Tibial artery (tissue), 4 donors: Measurements from ENCODE around the gene MSANTD3.

Experiments used
- DNase-seq, 2 donors: peaks; one replicate each; pipeline ENCODE4 v3.0.0-alpha.2; 2019
- H3K27ac ChIP-seq, 2 donors: fragments of 200-600 bp; sonication (generic) in 1 of 2; 1 replicate in 1 of 2; 2 replicates in 1 of 2; pipeline ENCODE4 v1.5.1; 2018 to 2019; ENCODE audit warnings: mild to moderate bottlenecking in 1 of 2
- H3K27me3 ChIP-seq, 2 donors: fragments of 200-600 bp; sonication (generic) in 1 of 2; one replicate each; pipeline versions ENCODE4 v1.5.1 to v1.6.0; 2016 to 2019
- H3K36me3 ChIP-seq, 3 donors: fragments of 200-600 bp; sonication (generic) in 2 of 3; one replicate each; pipeline ENCODE4 v1.5.1; 2016 to 2019; ENCODE audit warnings: mild to moderate bottlenecking in 2 of 3
- H3K4me1 ChIP-seq, 4 donors: fragments of 200-600 bp; sonication (generic) in 2 of 4; 1 replicate in 3 of 4; 2 replicates in 1 of 4; pipeline ENCODE4 v1.5.1; 2016 to 2019
- H3K4me3 ChIP-seq, 2 donors: fragments of 200-600 bp; sonication (generic) in 1 of 2; 1 replicate in 1 of 2; 2 replicates in 1 of 2; pipeline ENCODE4 v1.5.1; 2018 to 2019; ENCODE audit warnings: mild to moderate bottlenecking in 2 of 2
- H3K9me3 ChIP-seq, 3 donors: fragments of 200-600 bp; sonication (generic) in 1 of 3; one replicate each; pipeline ENCODE4 v1.5.1; 2016 to 2019
- intact Hi-C: fragments of 100-400 bp; cut with DNase I; formaldehyde crosslinking; loops from one replicate; pipeline ENCODE4 v1.15.0; 2023; ENCODE audit warnings: low total_unique reads
- TF ChIP-seq, protein P1 (sequence below), 2 experiments: fragments of 200-600 bp in 1 of 2; fragments of 450-650 bp in 1 of 2; IDR thresholded peaks; one replicate each; pipeline ENCODE4 v1.5.1; 2017 to 2019; ENCODE audit warnings: antibody characterized with exemption in 2 of 2, mild to moderate bottlenecking in 1 of 2, moderate library complexity in 1 of 2

The MSANTD3 gene

DNA sequence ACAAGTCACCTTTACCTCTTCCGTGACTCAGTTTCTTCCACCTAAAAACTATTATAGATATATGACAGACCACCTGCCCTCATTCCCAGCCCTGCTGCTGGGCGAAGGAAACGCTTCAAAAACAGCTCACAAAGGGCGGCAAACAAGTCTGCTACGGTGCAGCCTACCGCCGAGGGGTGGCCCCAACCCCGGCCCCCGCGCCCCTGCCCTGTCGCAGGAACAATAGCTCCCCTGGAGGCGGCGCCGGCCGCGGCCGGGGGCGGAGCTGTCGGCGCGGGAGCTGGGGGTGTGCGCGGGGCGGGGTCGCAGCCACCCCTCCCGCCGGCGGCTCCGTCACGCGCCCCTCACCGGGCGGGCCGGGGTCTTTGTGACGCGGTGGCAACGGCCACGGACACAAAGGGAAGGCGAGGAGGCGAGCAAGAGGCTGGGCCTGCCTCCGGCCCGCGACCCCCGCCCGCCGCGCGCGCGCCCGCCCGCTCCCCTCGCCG is 45.9 kb downstream of the MSANTD3 start, which contains the start of gene TMEFF1:
Gene TMEFF1 (plus strand): TSS at position 362 of the 488 bp plus-strand sequence. CDS start 396 bp downstream, outside the sequence.
- TF ChIP-seq, protein P1, sequence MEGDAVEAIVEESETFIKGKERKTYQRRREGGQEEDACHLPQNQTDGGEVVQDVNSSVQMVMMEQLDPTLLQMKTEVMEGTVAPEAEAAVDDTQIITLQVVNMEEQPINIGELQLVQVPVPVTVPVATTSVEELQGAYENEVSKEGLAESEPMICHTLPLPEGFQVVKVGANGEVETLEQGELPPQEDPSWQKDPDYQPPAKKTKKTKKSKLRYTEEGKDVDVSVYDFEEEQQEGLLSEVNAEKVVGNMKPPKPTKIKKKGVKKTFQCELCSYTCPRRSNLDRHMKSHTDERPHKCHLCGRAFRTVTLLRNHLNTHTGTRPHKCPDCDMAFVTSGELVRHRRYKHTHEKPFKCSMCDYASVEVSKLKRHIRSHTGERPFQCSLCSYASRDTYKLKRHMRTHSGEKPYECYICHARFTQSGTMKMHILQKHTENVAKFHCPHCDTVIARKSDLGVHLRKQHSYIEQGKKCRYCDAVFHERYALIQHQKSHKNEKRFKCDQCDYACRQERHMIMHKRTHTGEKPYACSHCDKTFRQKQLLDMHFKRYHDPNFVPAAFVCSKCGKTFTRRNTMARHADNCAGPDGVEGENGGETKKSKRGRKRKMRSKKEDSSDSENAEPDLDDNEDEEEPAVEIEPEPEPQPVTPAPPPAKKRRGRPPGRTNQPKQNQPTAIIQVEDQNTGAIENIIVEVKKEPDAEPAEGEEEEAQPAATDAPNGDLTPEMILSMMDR (IDR thresholded peaks at IDR 0.05): no peak
- H3K9me3 ChIP-seq: no peaks in the 10 kb centered on the region
- H3K27ac ChIP-seq: no peak within 1 kb of the TSS
- H3K4me3 ChIP-seq: peak within 1 kb of the TSS; percentile 53 to 62
- peaks cover 0 to 16% (median 11%) of the 10 kb centered on the region in 4 donors for H3K4me1 ChIP-seq
- H3K36me3 ChIP-seq: no peaks in the 10 kb centered on the region
- peaks cover 0 to 3% of the 10 kb centered on the region in 2 donors for H3K27me3 ChIP-seq
- intact Hi-C loops: no loop called here
- no peak for DNase-seq

DNA sequence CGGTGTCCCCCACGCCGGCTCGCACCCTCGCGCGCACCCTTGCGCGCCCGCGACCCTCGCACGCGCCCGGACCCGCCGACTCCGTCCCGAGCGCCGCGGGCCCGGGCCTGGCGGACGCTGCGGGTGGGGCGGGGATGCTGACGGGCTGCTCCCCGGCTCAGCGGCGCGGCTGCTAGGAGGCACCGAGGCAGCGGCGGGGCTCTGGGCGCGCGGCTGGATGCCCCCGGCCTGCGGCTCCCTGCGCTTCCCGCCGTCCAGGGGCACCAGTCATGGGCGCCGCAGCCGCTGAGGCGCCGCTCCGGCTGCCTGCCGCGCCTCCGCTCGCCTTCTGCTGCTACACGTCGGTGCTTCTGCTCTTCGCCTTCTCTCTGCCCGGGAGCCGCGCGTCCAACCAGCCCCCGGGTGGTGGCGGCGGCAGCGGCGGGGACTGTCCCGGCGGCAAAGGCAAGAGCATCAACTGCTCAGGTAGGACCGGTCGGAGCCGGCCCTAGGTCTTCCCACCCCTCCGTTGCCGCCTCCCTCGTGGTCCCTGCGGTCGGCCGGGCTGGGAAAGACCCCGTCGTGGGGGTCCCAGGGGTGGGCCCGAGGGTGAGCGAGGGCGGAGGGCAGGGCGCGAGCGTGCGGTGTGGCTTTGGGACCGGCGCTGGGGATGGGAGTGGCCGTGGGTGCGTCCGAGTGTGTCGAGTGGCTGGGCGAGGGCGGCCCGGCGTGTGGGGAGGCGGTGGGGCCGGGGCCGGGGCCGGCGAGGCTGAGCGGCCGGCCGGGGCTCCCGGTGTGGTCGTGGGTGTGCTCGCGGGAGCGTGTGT is 46.5 kb downstream of the MSANTD3 start:
- H3K4me3 ChIP-seq: peak overlapping the region; percentile 53 to 62
- intact Hi-C loops: no loop called here
- peaks cover 0 to 16% (median 11%) of the 10 kb centered on the region in 4 donors for H3K4me1 ChIP-seq
- H3K9me3 ChIP-seq: no peaks in the 10 kb centered on the region
- peak in 1 of 2 donors; percentile 23 for DNase-seq
- H3K27ac ChIP-seq: no peak overlapping the region
- peaks cover 0 to 3% of the 10 kb centered on the region in 2 donors for H3K27me3 ChIP-seq
- TF ChIP-seq, protein P1 (IDR thresholded peaks at IDR 0.05): no peak
- H3K36me3 ChIP-seq: no peaks in the 10 kb centered on the region

GRCh38 chr9:100474082-100474923 is 47.4 kb downstream of the MSANTD3 start:
- Histone ChIP-seq H3K4me1 (peaks cover 0 to 16% (median 11%) of the 10 kb centered on the region in 4 donors), H3K27me3 (peaks cover 0 to 3% of the 10 kb centered on the region in 2 donors), H3K4me3 (peak overlapping the region; percentile 53 to 62), H3K27ac (no peak overlapping the region), H3K9me3 (no peaks in the 10 kb centered on the region), H3K36me3 (no peaks in the 10 kb centered on the region)
- intact Hi-C loops: no loop called here
- DNase-seq: peak in 1 of 2 donors; percentile 20
- TF ChIP-seq, protein P1 (IDR thresholded peaks at IDR 0.05): no peak

DNA sequence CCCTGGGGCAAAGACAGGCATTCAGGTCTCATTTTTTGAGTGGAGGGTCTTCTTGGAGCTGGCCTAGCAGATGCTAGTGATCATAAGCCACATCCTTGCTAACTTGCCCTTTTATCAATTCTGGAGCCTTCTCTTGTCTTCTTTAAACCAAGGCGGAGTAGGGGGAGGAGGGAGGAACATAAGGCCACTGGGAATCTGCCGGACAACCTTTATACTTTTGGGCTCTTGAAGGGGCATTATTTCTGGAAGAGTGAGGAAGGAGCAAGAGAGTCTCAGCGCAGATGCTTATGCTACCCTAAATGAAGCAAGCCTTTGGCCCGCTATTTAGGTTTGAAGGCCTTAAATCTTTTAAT is 48.0 kb downstream of the MSANTD3 start:
- H3K4me3 ChIP-seq: no peak overlapping the region
- intact Hi-C loops: no loop called here
- TF ChIP-seq, protein P1 (IDR thresholded peaks at IDR 0.05): no peak

GRCh38 chr9:100477241-100477640 is 50.3 kb downstream of the MSANTD3 start:
- TF ChIP-seq, protein P1 (IDR thresholded peaks at IDR 0.05): no peak
- peaks cover 0 to 3% of the 10 kb centered on the region in 2 donors for H3K27me3 ChIP-seq
- H3K27ac ChIP-seq: no peak overlapping the region
- no peaks in the 10 kb centered on the region for H3K9me3 ChIP-seq
- H3K4me1 ChIP-seq: peaks cover 0 to 16% (median 11%) of the 10 kb centered on the region in 4 donors
- H3K36me3 ChIP-seq: no peaks in the 10 kb centered on the region
- DNase-seq: no peak
- intact Hi-C loops: no loop called here
- no peak overlapping the region for H3K4me3 ChIP-seq

More for the DNA sequence above, 48.0 kb downstream of the MSANTD3 start:
- Histone ChIP-seq H3K4me1 (peaks cover 0 to 16% (median 11%) of the 10 kb centered on the region in 4 donors), H3K36me3 (no peaks in the 10 kb centered on the region), H3K9me3 (no peaks in the 10 kb centered on the region), H3K27me3 (peaks cover 0 to 3% of the 10 kb centered on the region in 2 donors), H3K27ac (no peak overlapping the region)
- no peak for DNase-seq
